ENCODE data around the gene HOXB5.

Gene HOXB5

DNA sequence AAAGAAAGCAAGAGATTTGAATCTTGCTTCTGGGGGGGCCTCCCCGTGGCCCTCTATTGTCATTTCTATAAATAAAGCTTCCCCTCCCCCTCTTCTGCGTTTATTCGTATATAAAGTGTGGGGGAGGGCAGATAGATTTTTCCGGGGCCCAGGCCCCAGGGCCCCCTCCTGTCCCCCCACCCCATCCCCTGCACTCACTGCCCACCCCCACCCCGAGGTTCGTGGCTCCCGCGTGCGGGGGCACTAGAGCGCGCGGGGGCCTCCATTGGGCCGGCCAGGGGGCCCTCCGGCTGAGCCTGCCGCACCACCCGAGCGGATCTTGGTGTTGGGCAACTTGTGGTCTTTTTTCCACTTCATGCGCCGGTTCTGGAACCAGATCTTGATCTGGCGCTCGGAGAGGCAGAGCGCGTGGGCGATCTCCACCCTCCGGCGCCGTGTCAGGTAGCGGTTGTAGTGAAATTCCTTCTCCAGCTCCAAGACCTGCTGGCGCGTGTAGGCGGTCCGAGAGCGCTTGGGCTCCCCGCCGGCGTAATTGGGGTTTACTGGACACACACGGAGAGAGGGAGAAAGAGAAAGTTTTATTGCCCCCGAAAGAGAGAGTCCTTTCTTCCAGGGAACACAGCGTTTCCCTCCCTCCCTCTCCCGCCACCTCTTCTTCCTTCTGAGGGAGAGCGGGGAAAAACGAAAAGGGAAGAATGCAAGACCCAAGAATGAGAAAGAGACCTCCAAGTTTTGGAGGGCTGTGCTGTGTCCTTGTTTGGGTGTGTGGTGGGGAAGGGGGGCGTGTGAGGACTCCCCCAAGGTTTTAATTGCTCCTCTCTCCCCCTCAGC lies 16.9 kb downstream of the HOXB5 start (continued):
- TF ChIP-seq ZNF621 (tag by site-specific recombination; IDR thresholded peaks at IDR 0.05) (no peak), ZNF202 (tag by site-specific recombination; IDR thresholded peaks at IDR 0.05; ENCODE audit: borderline replicate concordance) (no peak), ZNF707 (tag by site-specific recombination; IDR thresholded peaks at IDR 0.05) (no peak), TSHZ1 (tag by site-specific recombination; IDR thresholded peaks at IDR 0.05; ENCODE audit: borderline replicate concordance) (no peak), SP7 (tag by site-specific recombination; IDR thresholded peaks at IDR 0.05) (peak; percentile 20), ZFHX2 (tag by site-specific recombination; conservative IDR thresholded peaks at IDR 0.05) (peak; percentile 88), ZNF747 (tag by site-specific recombination; IDR thresholded peaks at IDR 0.05) (no peak), ZNF10 (tag by site-specific recombination; IDR thresholded peaks at IDR 0.05) (peak; percentile 49; the same call in 1 of the 2 replicates), KLF16 (tag by site-specific recombination; IDR thresholded peaks at IDR 0.05) (no peak), ZSCAN23 (tag by site-specific recombination; IDR thresholded peaks at IDR 0.05) (no peak), ZNF514 (tag by site-specific recombination; IDR thresholded peaks at IDR 0.05) (no peak), KLF8 (tag by site-specific recombination; IDR thresholded peaks at IDR 0.05) (no peak; the same call in 1 of the 2 replicates), PRDM4 (tag by site-specific recombination; IDR thresholded peaks at IDR 0.05) (peak; percentile 59; the same call in 1 of the 2 replicates), ZNF138 (tag by site-specific recombination; IDR thresholded peaks at IDR 0.05; ENCODE audit: borderline replicate concordance) (no peak), PRDM10 (tag by site-specific recombination; IDR thresholded peaks at IDR 0.05) (no peak), ZNF24 (tag by site-specific recombination; IDR thresholded peaks at IDR 0.05) (no peak), SALL2 (tag by site-specific recombination; IDR thresholded peaks at IDR 0.05; ENCODE audit: borderline replicate concordance) (no peak), ZNF830 (tag by site-specific recombination; IDR thresholded peaks at IDR 0.05; ENCODE audit: low read depth) (no peak), ZNF610 (tag by site-specific recombination; IDR thresholded peaks at IDR 0.05; ENCODE audit: borderline replicate concordance) (no peak), ZBTB44 (tag by site-specific recombination; IDR thresholded peaks at IDR 0.05) (no peak), ZSCAN18 (tag by site-specific recombination; IDR thresholded peaks at IDR 0.05) (no peak), ZSCAN30 (tag by site-specific recombination; IDR thresholded peaks at IDR 0.05) (0 out of 2 replicates have a peak, but pooled peaks have one; percentile 25), BCL11B (tag by site-specific recombination; IDR thresholded peaks at IDR 0.05; ENCODE audit: low read depth) (no peak)
- TF ChIP-seq, protein P1, sequence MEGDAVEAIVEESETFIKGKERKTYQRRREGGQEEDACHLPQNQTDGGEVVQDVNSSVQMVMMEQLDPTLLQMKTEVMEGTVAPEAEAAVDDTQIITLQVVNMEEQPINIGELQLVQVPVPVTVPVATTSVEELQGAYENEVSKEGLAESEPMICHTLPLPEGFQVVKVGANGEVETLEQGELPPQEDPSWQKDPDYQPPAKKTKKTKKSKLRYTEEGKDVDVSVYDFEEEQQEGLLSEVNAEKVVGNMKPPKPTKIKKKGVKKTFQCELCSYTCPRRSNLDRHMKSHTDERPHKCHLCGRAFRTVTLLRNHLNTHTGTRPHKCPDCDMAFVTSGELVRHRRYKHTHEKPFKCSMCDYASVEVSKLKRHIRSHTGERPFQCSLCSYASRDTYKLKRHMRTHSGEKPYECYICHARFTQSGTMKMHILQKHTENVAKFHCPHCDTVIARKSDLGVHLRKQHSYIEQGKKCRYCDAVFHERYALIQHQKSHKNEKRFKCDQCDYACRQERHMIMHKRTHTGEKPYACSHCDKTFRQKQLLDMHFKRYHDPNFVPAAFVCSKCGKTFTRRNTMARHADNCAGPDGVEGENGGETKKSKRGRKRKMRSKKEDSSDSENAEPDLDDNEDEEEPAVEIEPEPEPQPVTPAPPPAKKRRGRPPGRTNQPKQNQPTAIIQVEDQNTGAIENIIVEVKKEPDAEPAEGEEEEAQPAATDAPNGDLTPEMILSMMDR (tag by site-specific recombination; IDR thresholded peaks at IDR 0.05) = no peak
